Stimulated activated CD4-positive, alpha-beta T cell treated with anti-CD3 and anti-CD28 coated beads, Interleukin-4, amount 100 ng/mL, for 4 hours (primary cell): ENCODE data around the gene FBN2.
"Not testable (repeated sequence)": the region's sequence is repeated elsewhere in the genome, so short reads cannot be mapped to it uniquely, and the experiment has no call there.

Experiments
- DNase-seq, 2 experiments: peaks; one replicate each; pipeline ENCODE4 v3.0.0-alpha.2; 2020

Gene FBN2

GRCh38 chr5:128349044-128349858 lies 188.8 kb downstream of the FBN2 start:
- DNase-seq: no peak

DNA sequence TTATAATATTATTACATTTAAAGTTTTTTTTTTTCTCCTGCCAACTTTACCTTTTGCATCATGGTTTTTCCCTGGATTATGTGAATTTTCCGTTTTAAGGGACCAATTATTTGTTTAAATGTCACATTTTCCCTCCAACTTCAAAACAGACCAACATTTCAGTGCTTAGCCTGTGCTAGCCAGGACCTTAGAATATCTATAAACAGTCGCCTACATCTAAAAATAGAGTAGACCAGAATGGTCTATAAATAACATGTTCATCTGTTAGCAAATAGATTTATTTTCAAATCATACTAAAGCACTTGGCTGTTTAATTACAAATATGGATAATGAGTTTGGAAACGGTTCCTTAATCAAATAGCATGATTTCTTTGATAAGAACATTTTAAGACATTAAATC lies 192.0 kb downstream of the FBN2 start:
- DNase-seq: no peak

DNA sequence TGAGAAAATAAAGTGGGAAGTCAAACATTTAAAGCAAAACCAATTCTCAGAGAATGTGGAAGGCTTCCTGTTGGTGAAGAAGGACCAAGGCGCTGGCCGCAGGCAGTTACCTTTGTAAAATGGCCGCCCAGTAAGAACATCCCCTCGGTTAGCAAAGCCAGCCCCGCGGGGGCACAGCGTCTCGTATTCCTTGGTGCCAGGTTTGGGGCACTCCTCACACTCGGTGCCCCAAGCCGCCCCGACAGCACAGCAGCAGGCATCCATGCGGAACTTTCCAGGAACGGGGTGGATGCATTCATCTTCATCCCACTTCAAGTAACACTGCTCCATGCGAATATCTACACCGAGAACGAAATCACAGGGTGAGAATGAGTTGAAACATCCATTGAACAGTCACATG lies 192.8 kb downstream of the FBN2 start:
- DNase-seq: no peak

GRCh38 chr5:128343168-128343567 lies 194.9 kb downstream of the FBN2 start:
- no peak for DNase-seq

DNA sequence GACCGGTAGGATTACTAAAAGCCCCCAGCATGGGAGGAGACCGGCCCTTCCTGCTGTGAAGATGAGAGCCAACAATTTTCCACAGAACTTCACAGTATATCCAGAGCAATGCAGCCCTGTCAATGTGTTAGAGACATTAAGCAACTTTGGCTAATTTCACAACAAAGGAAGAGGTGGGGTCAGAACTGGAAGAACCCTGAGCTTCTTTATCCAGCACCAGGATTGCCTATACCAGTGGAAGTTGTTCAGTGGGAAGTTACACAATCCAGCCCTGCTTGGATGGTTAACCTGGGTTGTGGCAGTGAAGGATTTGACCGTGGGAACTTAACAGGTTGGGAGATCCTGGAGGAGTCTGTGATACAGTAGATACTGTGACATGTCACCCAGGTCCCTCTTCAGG lies 197.0 kb downstream of the FBN2 start:
- DNase-seq: no peak

DNA sequence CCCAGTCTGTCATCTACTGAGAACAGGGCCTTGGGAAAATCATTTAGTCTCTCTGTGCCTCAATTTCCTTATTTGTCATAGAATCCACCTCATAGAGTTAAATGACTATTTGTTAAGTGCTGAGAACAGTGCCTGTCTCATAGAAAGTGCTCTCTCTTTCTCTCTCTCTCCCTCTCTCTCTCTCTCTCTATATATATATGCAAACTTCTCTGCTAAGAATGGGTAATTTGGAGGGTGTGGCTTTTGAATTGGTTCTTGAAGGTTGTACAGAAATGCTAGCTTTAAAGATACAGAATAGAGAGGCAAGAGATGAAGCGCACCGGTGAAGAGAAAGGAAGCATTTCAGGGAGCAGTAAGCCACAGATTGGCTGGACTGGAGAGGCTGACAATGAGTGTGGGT lies 197.4 kb downstream of the FBN2 start:
- no peak for DNase-seq

- no peak for DNase-seq
Observed at GRCh38 chr5:128339585-128339984, 198.5 kb downstream of the FBN2 start.

DNA sequence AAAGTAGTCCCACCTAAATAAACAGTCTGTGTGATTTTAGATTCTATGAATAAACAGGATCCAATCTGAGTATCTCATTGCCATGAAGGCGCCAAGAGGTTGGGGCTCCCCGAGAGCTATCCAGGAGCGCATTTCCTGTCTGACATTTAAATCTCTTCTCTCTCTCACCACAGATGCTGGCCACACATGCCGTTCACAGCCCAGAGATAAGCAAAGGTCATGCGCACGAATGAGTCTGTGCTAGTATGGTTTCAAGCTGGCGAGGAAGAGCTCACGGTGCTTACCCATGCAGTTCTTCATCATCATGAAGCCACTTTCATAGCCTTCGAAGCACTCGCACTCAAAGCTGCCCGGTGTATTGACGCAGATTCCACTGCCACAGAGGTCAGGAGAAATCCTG lies 199.4 kb downstream of the FBN2 start:
- no peak for DNase-seq

DNA sequence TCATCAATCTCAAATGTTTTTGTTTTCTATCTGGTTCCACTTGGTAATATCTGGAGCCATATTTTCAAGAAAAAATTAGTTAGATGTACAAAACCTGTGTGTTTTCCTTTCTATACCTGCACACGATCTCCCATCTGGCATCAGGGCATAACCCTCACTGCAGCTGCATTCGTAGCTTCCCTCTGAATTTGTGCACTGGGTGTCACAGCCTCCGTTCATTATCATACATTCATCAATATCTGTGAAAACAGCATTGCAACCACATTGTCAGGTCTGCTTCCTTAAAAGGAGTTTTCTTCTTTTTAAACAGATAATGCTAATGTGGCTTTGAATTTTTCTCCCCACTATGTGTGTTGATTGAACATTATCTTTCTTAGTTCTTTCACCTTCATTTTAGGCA lies 202.7 kb downstream of the FBN2 start:
- DNase-seq: no peak

- DNase-seq: no peak
Observed at GRCh38 chr5:128334010-128334716, 203.9 kb downstream of the FBN2 start.

DNA sequence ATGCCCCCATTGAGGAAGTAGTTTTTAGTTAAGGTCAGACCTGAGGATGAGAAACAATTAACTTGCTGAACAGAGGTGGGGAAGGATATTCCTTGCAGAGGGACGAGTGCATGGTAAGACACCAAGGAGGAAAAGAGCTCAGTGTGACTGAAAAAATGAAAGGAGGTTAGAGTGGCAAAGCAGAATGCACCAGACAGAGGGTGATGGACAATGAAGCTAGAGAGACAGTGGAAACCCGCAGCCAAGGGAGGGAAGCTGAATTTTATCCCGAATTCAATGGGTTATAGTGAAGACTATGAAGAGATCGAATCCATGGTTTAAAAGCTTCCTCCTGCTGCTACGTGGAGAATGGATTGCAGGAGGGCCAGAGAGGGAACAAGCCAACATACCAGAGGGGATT lies 206.8 kb downstream of the FBN2 start:
- DNase-seq: no peak

GRCh38 chr5:128329386-128329939 lies 208.6 kb downstream of the FBN2 start:
- no peak for DNase-seq

GRCh38 chr5:128328446-128328845 lies 209.6 kb downstream of the FBN2 start:
- no peak for DNase-seq

DNA sequence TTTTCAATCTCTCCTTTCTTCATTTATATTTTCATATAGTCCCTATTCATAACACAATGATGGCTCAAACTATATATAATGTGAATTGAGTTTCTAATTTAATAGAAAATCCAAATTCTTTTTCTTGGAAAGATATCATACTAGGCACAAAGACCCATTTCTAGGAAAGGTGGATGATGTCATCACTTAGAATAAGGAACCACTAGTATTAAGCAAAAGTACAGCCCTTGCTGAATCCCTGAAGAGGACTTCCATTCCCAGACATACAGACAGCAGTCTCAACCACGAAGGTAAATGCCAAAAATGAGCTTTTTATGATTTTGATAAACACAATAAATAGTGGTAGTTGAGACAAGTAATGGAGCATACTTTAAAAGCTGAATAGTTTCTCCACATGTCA lies 210.0 kb downstream of the FBN2 start:
- DNase-seq: no peak

GRCh38 chr5:128321418-128321817 lies 216.6 kb downstream of the FBN2 start:
- not testable (repeated sequence) for DNase-seq

DNA sequence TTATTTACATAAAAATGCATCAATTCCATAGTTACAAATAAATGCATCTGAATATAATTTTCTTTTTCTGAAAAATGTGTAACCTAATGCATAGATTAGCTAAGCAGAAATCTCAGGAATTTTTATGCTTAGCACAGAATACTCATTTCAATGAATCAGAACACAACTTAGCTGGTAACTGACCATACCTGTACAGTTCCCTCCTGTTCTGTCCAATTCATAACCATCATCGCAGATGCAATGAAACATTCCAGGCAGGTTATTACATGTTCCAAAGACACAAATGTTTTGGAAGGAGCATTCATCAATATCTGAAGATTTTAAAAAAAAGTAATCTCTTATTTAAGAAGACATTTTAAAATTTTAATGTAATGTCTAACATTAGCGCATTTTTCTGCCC lies 219.4 kb downstream of the FBN2 start:
- no peak for DNase-seq

DNA sequence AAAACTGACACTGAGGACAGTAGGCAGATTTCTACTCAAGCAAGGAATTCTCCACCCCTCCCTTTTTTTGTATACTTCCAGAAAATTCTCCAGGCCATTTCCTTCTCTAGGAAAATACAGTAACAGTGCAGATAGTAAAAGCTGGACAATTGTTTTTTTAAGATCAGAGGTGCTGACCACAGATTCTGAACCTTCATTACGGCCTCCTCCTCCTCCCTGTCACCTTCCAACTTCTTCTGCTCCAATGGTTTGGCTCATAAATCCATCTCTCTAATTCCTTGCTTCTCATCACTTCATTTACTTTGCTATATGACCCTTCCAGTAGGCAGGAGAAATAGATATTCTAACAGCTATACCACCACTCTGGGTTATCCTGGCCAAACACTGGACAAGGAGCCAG lies 220.6 kb downstream of the FBN2 start:
- DNase-seq: no peak

DNA sequence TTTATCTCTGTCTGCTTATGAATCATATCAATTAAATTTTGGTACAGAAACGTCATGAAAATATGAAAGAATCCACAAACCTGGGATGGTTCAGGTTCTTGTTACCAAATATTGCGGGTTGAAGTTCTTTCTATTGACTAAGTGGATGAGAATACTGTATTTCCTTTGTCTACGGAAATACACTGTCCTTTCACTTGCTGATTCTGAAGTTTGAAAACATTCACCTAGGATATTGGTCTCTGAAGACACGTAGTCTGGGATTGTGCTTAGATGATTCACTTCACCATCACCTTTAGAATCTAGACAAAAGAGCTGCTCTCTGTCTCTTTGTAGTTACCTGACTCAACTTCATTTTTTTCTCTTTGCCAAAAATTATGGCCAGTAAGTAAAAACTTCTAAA lies 222.4 kb downstream of the FBN2 start:
- no peak for DNase-seq

GRCh38 chr5:128305341-128305740 lies 232.7 kb downstream of the FBN2 start:
- no peak for DNase-seq

DNA sequence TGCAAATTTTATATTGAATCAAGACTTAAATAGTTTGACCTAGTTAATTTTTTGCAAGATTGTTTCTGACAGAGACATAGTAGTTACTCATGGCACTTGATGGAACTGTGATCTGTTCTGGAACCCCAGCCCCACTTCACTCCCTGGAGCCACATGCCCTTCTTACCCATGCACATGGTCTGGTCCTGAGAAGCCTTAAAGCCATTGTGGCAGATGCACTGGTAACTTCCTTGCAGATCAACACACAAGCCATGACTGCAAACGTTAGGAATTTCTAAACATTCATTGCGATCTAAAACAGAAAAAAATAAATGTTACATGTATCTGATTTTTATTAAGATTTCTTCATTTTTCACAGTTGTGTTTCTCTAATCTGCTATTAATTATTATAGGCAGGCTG lies 233.3 kb downstream of the FBN2 start:
- no peak for DNase-seq

- no peak for DNase-seq
Observed at GRCh38 chr5:128304088-128304487, 234.0 kb downstream of the FBN2 start.

DNA sequence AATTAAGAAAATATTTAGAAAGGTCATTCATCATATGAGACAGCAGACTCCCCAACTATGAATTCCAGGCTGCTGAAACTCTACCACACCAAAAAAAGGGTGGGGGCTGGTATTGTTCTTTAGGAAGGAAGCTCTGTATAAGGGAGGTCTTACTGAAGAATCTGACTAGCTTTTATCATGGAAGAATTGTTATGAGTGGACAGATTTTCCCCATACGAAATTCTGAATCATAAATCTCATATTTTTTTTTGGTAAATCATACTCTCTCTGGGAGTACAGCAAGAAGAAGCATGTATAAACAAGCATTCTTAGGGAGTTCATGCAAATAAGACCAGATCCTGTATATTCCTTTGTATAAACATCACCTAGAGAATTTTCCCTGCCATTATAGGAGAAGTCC lies 234.5 kb downstream of the FBN2 start:
- no peak for DNase-seq

DNA sequence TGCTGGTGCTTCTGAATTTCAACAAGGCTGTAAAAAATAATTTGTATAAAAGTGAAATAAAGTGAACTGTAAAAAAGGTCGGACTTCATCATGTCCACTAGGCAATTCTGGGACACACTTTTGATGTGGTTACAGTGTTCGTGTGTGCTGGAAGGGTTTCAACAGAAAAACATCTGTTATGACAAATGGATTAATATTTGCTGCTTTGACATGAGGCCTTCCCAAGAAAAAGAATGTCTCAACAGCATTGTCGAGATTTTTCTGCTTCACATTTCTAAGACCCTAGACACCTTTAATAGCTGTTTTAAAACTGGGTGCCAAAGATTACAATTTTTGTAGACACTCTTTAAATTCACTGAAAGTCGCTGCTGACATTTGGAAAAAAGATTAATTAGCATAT lies 237.9 kb downstream of the FBN2 start:
- no peak for DNase-seq

GRCh38 chr5:128290152-128290858 lies 247.7 kb downstream of the FBN2 start:
- no peak for DNase-seq
